Measurements from ENCODE around the gene ATP7A.

ATP7A gene

DNA sequence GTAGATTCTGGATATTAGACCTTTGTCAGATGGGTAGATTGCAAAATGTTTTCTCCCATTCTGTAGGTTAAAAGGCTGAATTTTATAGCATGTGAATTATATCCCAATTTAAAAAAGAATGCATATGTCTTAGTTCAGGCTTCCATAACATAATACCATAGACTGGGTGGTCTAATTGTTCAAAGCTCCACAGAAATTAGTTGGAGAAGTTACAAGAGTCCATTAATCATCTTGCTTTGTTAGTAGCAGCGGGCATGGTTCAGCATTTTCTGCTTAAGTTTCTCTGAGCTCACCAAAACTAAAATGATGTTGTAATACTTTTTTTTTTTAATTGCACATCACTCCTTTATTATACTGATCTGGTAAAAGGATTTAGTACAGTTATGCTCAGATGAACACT is 57.1 kb downstream of the ATP7A start:
- H3F3A ChIP-seq (ENCODE audit: low read depth), result no peaks in the 10 kb centered on the region
- no peaks in the 10 kb centered on the region for H3K9me2 ChIP-seq (replicated peaks; ENCODE audit: low read depth, low read length)
- H3K4me3 ChIP-seq (ENCODE audit: low read length, poor library complexity, severe bottlenecking), result no peak overlapping the region
- no peaks in the 10 kb centered on the region for H4K20me1 ChIP-seq (ENCODE audit: insufficient read depth, low read length, poor library complexity, severe bottlenecking)
- no peak for TF ChIP-seq EZH2phosphoT487 (IDR thresholded peaks at IDR 0.05; ENCODE audit: borderline replicate concordance)
- TF ChIP-seq, protein P1, sequence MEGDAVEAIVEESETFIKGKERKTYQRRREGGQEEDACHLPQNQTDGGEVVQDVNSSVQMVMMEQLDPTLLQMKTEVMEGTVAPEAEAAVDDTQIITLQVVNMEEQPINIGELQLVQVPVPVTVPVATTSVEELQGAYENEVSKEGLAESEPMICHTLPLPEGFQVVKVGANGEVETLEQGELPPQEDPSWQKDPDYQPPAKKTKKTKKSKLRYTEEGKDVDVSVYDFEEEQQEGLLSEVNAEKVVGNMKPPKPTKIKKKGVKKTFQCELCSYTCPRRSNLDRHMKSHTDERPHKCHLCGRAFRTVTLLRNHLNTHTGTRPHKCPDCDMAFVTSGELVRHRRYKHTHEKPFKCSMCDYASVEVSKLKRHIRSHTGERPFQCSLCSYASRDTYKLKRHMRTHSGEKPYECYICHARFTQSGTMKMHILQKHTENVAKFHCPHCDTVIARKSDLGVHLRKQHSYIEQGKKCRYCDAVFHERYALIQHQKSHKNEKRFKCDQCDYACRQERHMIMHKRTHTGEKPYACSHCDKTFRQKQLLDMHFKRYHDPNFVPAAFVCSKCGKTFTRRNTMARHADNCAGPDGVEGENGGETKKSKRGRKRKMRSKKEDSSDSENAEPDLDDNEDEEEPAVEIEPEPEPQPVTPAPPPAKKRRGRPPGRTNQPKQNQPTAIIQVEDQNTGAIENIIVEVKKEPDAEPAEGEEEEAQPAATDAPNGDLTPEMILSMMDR (conservative IDR thresholded peaks at IDR 0.05; ENCODE audit: low read length), result no peak
- H3K4me1 ChIP-seq (ENCODE audit: insufficient read depth, low read length, poor library complexity, severe bottlenecking), result no peaks in the 10 kb centered on the region
- H3K4me2 ChIP-seq (ENCODE audit: low read depth, low read length, poor library complexity, severe bottlenecking), result no peak overlapping the region
- H2AFZ ChIP-seq (ENCODE audit: low read length), result no peak overlapping the region
- H3K79me2 ChIP-seq (ENCODE audit: insufficient read depth, low read length), result no peaks in the 10 kb centered on the region
- no peaks in the 10 kb centered on the region for H3K9me3 ChIP-seq (ENCODE audit: insufficient read depth, low read depth, low read length)
- no peak overlapping the region for H3K9ac ChIP-seq (ENCODE audit: low read depth, low read length, poor library complexity, severe bottlenecking)
- no peaks in the 10 kb centered on the region for H3K36me3 ChIP-seq (ENCODE audit: insufficient read depth, low read length)
- H3K27me3 ChIP-seq (ENCODE audit: insufficient read depth, low read length, poor library complexity, severe bottlenecking), result no peaks in the 10 kb centered on the region

DNA sequence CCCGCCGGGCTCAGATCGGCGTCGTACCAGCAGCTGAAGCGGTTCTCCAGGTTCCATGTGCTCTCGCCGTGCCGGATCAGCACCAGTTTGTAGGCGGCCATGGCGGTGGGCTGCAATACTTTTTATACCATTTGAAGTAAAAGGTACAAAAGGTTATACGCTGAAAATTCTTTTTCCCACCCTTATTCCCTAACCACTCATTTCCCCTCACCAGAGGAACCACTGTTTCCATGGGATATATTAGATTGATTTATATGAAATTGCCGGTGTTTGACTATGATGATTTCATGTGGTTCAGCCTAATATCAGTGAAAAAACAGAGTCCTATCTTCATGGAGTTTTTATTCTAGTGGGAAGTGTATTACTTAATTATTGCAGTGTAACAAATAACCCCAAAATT is 59.0 kb downstream of the ATP7A start, which contains the start of gene PGAM4:
Gene PGAM4, minus strand, starts transcription at position 101 of the 400 bp plus-strand sequence. Its CDS starts 0 bp downstream, at position 101.
- no peak for TF ChIP-seq EZH2phosphoT487 (IDR thresholded peaks at IDR 0.05; ENCODE audit: borderline replicate concordance)
- TF ChIP-seq, protein P1 (conservative IDR thresholded peaks at IDR 0.05; ENCODE audit: low read length), result no peak
- 0 out of 2 replicates have a peak, but pooled peaks cover 3% of the 10 kb centered on the region for H3K36me3 ChIP-seq (ENCODE audit: insufficient read depth, low read length)
- no peaks in the 10 kb centered on the region for H3K4me1 ChIP-seq (ENCODE audit: insufficient read depth, low read length, poor library complexity, severe bottlenecking)
- H3K79me2 ChIP-seq (ENCODE audit: insufficient read depth, low read length), result no peaks in the 10 kb centered on the region
- H3K9ac ChIP-seq (ENCODE audit: low read depth, low read length, poor library complexity, severe bottlenecking), result no peak within 1 kb of the TSS
- H3F3A ChIP-seq (ENCODE audit: low read depth), result no peaks in the 10 kb centered on the region
- no peaks in the 10 kb centered on the region for H3K9me2 ChIP-seq (replicated peaks; ENCODE audit: low read depth, low read length)
- H2AFZ ChIP-seq (ENCODE audit: low read length), result no peak within 1 kb of the TSS
- no peaks in the 10 kb centered on the region for H3K9me3 ChIP-seq (ENCODE audit: insufficient read depth, low read depth, low read length)
- H4K20me1 ChIP-seq (ENCODE audit: insufficient read depth, low read length, poor library complexity, severe bottlenecking), result no peaks in the 10 kb centered on the region
- no peaks in the 10 kb centered on the region for H3K27me3 ChIP-seq (ENCODE audit: insufficient read depth, low read length, poor library complexity, severe bottlenecking)
- no peak within 1 kb of the TSS for H3K4me2 ChIP-seq (ENCODE audit: low read depth, low read length, poor library complexity, severe bottlenecking)
- H3K4me3 ChIP-seq (ENCODE audit: low read length, poor library complexity, severe bottlenecking), result no peak within 1 kb of the TSS

DNA sequence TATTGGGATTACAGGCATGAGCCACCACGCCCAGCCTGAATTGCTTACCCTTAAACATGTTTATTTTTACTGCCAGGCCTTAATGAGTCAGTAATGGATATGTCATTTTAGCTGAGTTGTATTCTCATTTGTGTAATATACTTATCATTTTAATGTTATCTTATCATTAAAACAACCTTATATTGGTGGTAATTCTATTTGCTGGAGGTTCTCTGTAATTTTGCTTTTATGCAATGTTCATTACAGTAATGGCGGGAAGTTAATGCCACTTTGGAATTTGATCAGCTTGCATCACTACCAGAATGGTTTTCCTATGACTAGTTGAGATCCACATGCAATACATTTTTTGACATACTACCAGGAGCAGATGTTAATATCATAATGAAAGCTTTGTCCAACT is 65.3 kb downstream of the ATP7A start:
- no peaks in the 10 kb centered on the region for H4K20me1 ChIP-seq (ENCODE audit: insufficient read depth, low read length, poor library complexity, severe bottlenecking)
- no peak overlapping the region for H3K9ac ChIP-seq (ENCODE audit: low read depth, low read length, poor library complexity, severe bottlenecking)
- H3K9me3 ChIP-seq (ENCODE audit: insufficient read depth, low read depth, low read length), result no peaks in the 10 kb centered on the region
- TF ChIP-seq, protein P1 (conservative IDR thresholded peaks at IDR 0.05; ENCODE audit: low read length), result no peak
- no peak for TF ChIP-seq EZH2phosphoT487 (IDR thresholded peaks at IDR 0.05; ENCODE audit: borderline replicate concordance)
- H3F3A ChIP-seq (ENCODE audit: low read depth), result no peaks in the 10 kb centered on the region
- no peaks in the 10 kb centered on the region for H3K27me3 ChIP-seq (ENCODE audit: insufficient read depth, low read length, poor library complexity, severe bottlenecking)
- no peak overlapping the region for H3K4me3 ChIP-seq (ENCODE audit: low read length, poor library complexity, severe bottlenecking)
- no peaks in the 10 kb centered on the region for H3K4me1 ChIP-seq (ENCODE audit: insufficient read depth, low read length, poor library complexity, severe bottlenecking)
- no peak overlapping the region for H2AFZ ChIP-seq (ENCODE audit: low read length)
- H3K36me3 ChIP-seq (ENCODE audit: insufficient read depth, low read length), result 0 out of 2 replicates have a peak, but pooled peaks cover 3% of the 10 kb centered on the region
- no peaks in the 10 kb centered on the region for H3K9me2 ChIP-seq (replicated peaks; ENCODE audit: low read depth, low read length)
- H3K79me2 ChIP-seq (ENCODE audit: insufficient read depth, low read length), result no peaks in the 10 kb centered on the region
- no peak overlapping the region for H3K4me2 ChIP-seq (ENCODE audit: low read depth, low read length, poor library complexity, severe bottlenecking)
